ENCODE measurements around the gene HERC3.
A peak's percentile ranks its signal among the peaks of the same experiment; 100 is the strongest.

Gene HERC3

GRCh38 chr4:88591787-88592599 lies at the start of gene HERC3:
HERC3 (plus strand) TSS chr4:88592480; CDS start chr4:88605824, 13,344 bp downstream.
- TF ChIP-seq CTCF (IDR thresholded peaks at IDR 0.05) = no peak
- H3K27ac ChIP-seq = peak within 1 kb of the TSS; percentile 91 to 92
- DNase-seq (ENCODE audit: low spot score) = peak; percentile 95

DNA sequence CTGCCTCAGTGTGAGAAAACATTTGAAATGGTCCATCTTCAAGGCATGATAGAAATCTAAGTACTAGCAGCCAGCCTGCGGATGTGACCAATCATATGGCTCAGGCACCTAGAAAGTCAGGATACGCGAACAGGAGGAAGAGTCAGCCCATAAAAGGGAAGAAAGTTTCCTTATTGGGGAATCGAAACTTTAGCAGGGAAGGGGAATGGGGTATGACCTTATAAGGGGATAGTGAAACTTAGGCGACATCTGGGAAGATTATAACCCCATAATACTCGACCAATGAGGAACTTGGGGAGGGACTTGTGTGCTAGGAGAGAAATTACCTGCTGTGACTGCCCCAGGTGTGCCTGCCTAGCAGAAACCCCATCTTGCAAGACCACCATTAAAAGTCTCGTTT lies 42.5 kb upstream of the HERC3 start:
- no peak for TF ChIP-seq CTCF (IDR thresholded peaks at IDR 0.05)
- no peak overlapping the region for H3K4me3 ChIP-seq
- DNase-seq (ENCODE audit: low spot score) = no peak
- H3K27ac ChIP-seq = no peak overlapping the region

More at GRCh38 chr4:88591787-88592599, at the start of gene HERC3:
- peak within 1 kb of the TSS; percentile 87 for H3K4me3 ChIP-seq

DNA sequence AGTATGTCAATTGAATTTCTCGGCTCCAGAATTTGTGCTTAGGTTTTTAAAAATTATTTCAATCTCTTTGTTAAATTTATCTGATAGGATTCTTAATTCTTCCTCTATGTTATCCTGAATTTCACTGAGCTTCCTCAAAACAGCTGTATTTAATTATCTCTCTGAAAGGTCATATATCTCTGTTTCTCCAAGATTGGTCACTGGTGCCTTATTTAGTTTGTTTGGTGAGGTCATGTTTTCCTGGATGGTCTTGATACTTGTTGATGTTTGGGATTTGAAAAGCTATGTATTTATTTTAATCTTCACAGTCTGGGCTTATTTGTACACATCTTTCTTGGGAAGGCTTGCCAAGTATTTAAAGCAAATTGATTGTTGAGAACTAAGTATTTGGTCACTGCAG lies 24.7 kb upstream of the HERC3 start:
- H3K27ac ChIP-seq = no peak overlapping the region
- DNase-seq (ENCODE audit: low spot score) = no peak
- no peak for TF ChIP-seq CTCF (IDR thresholded peaks at IDR 0.05)

DNA sequence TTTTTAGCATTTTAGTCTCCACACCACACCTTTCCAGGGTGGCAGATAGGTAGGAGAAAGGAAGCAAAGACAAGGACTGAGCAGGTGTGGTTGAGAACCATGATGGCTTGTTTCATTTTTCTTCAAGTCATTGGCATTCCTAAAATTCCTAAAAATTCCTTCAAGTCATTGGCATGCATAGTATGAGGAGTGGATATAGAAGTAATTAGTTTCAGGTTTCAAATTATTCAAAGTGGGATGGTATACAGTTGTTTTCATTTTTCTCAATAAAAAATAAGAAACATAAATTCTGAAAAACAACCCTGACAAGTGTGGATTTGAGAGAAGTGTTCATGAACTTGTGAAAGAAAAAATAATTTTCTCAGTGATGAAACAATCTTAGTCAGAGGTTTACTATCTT lies 22.3 kb upstream of the HERC3 start:
- no peak overlapping the region for H3K27ac ChIP-seq
- no peak overlapping the region for H3K4me3 ChIP-seq
- no peak for TF ChIP-seq CTCF (IDR thresholded peaks at IDR 0.05)
- no peak for DNase-seq (ENCODE audit: low spot score)

More for the DNA sequence above, 24.7 kb upstream of the HERC3 start:
- no peak overlapping the region for H3K4me3 ChIP-seq

DNA sequence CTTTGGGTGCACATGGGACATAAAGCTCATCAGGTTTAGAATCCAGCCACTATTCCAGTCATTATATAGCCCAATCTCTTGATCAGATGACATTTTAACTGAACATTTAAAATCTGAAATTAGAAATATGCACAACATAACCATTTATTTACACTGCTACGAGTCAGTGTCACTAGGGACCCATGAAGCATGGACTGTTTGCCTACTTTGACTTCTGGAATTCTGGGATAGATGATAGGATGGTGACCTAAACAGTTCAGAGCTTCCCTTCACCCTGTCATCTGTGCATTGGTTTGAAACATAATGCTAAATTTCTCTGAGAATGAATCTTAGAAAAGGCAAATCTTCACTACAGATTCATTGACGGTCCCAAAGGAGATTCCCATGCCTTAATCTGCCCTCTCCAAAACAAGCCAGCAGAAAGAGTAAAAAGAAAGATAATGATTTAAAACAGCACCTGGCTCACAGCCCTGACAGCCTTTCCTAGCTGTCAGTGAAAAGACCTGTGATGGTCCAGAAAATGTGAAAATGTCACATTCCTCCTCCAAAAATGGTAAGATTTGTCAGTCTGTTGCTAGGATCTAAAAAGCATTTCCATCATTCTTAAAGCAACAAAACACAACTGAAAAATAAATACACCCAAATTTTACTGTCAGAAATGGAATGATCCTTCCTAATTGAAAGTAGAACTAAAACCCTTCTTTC lies 18.9 kb upstream of the HERC3 start:
- Histone ChIP-seq H3K4me3 (no peak overlapping the region), H3K27ac (no peak overlapping the region)
- DNase-seq (ENCODE audit: low spot score) = no peak
- no peak for TF ChIP-seq CTCF (IDR thresholded peaks at IDR 0.05)

- no peak for DNase-seq (ENCODE audit: low spot score)
- no peak overlapping the region for H3K27ac ChIP-seq
- no peak for TF ChIP-seq CTCF (IDR thresholded peaks at IDR 0.05)
These were observed 18.3 kb upstream of the HERC3 start for GRCh38 chr4:88573995-88574394.

More at GRCh38 chr4:88573995-88574394, 18.3 kb upstream of the HERC3 start:
- no peak overlapping the region for H3K4me3 ChIP-seq

All from coronary artery (tissue), 2 donors.